Skin of body (tissue), 2 donors: ENCODE data around the gene ALOX15. TPM values are rescaled to one million over a fixed set of nuclear protein-coding genes. Genes with fewer than 3 reads are reported as not detected.
"Not testable (repeated sequence)": the region's sequence is repeated elsewhere in the genome, so short reads cannot be mapped to it uniquely, and the experiment has no call there.

Experiments used
- DNase-seq: peaks from one replicate; lab custom pipeline; 2025; lab: John Stamatoyannopoulos, UW
- total RNA-seq: library from RNA; depleted of rRNA; stranded (reverse); fragments of >200 nt; gene quantifications from one replicate; pipeline ENCODE4 v1.2.3, GENCODE V29; 2014

The ALOX15 gene
- total RNA-seq, 1 donor from 2014 or later = 2.9 TPM

- no peak for DNase-seq
These were observed 11.5 kb upstream of the ALOX15 start for GRCh38 chr17:4652997-4653396.

- no peak for DNase-seq
These were observed 7.3 kb upstream of the ALOX15 start for GRCh38 chr17:4648741-4649140.

GRCh38 chr17:4645642-4646041 is 4.2 kb upstream of the ALOX15 start:
- DNase-seq = no peak

- DNase-seq = no peak
These were observed 2.2 kb upstream of the ALOX15 start for GRCh38 chr17:4643676-4644075.

- no peak for DNase-seq
These were observed 808 bp upstream of the ALOX15 start for GRCh38 chr17:4642286-4642685.

- DNase-seq = not testable (repeated sequence)
These were observed 799 bp downstream of the ALOX15 start for GRCh38 chr17:4640569-4641188.

GRCh38 chr17:4639301-4640059 is 2.0 kb downstream of the ALOX15 start:
- not testable (repeated sequence) for DNase-seq

- not testable (repeated sequence) for DNase-seq
These were observed 2.7 kb downstream of the ALOX15 start for GRCh38 chr17:4638766-4639165.

- DNase-seq = no peak
These were observed 4.9 kb downstream of the ALOX15 start for GRCh38 chr17:4636474-4637100.

- DNase-seq = no peak
These were observed 5.6 kb downstream of the ALOX15 start for GRCh38 chr17:4635823-4636375.

GRCh38 chr17:4634976-4635375 is 6.5 kb downstream of the ALOX15 start:
- DNase-seq = no peak

GRCh38 chr17:4633643-4634042 is 7.8 kb downstream of the ALOX15 start:
- no peak for DNase-seq

GRCh38 chr17:4632581-4632920 is 8.9 kb downstream of the ALOX15 start:
- DNase-seq = no peak

GRCh38 chr17:4631836-4632580 is 9.5 kb downstream of the ALOX15 start:
- DNase-seq = no peak

GRCh38 chr17:4631431-4631830 is 10.0 kb downstream of the ALOX15 start:
- no peak for DNase-seq

- no peak for DNase-seq
These were observed 14.7 kb downstream of the ALOX15 start for GRCh38 chr17:4626734-4627256.

- DNase-seq = peak; percentile 44
These were observed 16.3 kb downstream of the ALOX15 start for GRCh38 chr17:4625181-4625617.

- not testable (repeated sequence) for DNase-seq
These were observed 17.0 kb downstream of the ALOX15 start for GRCh38 chr17:4624451-4624911.

GRCh38 chr17:4623249-4623648 is 18.2 kb downstream of the ALOX15 start:
- DNase-seq = no peak

- no peak for DNase-seq
These were observed 19.1 kb downstream of the ALOX15 start for GRCh38 chr17:4622375-4622774.

GRCh38 chr17:4620531-4621101 is 20.9 kb downstream of the ALOX15 start:
- no peak for DNase-seq
